ENCODE measurements around the gene DPP10.

DPP10 gene

GRCh38 chr2:115484983-115485382 is 1042.5 kb downstream of the DPP10 start:
- H3K27me3 ChIP-seq (ENCODE audit: control insufficient read depth in 5 of 5, insufficient read depth in 4 of 5, low read length in 5 of 5) = no peaks in the 10 kb centered on the region
- H3K9me3 ChIP-seq (ENCODE audit: control insufficient read depth in 5 of 5, low read length in 5 of 5) = no peaks in the 10 kb centered on the region
- no peak overlapping the region for H3K4me3 ChIP-seq (ENCODE audit: low read depth in 1 of 5, low read length in 5 of 5)
- no peak overlapping the region for H3K9ac ChIP-seq (ENCODE audit: low read length in 5 of 5)
- no peaks in the 10 kb centered on the region for H3K36me3 ChIP-seq (ENCODE audit: control insufficient read depth in 5 of 5, insufficient read depth in 5 of 5, low read length in 5 of 5)
- no peak overlapping the region for H3K27ac ChIP-seq (ENCODE audit: low read depth, low read length)
- no peaks in the 10 kb centered on the region for H3K4me1 ChIP-seq (ENCODE audit: control insufficient read depth in 5 of 5, insufficient read depth in 5 of 5, low read length in 5 of 5)

GRCh38 chr2:115491186-115491793 is 1048.8 kb downstream of the DPP10 start:
- Histone ChIP-seq H3K4me3 (ENCODE audit: low read depth in 1 of 5, low read length in 5 of 5) (no peak overlapping the region), H3K9ac (ENCODE audit: low read length in 5 of 5) (no peak overlapping the region), H3K36me3 (ENCODE audit: control insufficient read depth in 5 of 5, insufficient read depth in 5 of 5, low read length in 5 of 5) (no peaks in the 10 kb centered on the region), H3K4me1 (ENCODE audit: control insufficient read depth in 5 of 5, insufficient read depth in 5 of 5, low read length in 5 of 5) (no peaks in the 10 kb centered on the region), H3K27me3 (ENCODE audit: control insufficient read depth in 5 of 5, insufficient read depth in 4 of 5, low read length in 5 of 5) (no peaks in the 10 kb centered on the region), H3K27ac (ENCODE audit: low read depth, low read length) (no peak overlapping the region), H3K9me3 (ENCODE audit: control insufficient read depth in 5 of 5, low read length in 5 of 5) (peaks cover 0 to 5% (median 0%) of the 10 kb centered on the region in 5 donors)

- Histone ChIP-seq H3K36me3 (ENCODE audit: control insufficient read depth in 5 of 5, insufficient read depth in 5 of 5, low read length in 5 of 5) (no peaks in the 10 kb centered on the region), H3K4me3 (ENCODE audit: low read depth in 1 of 5, low read length in 5 of 5) (no peak overlapping the region), H3K9me3 (ENCODE audit: control insufficient read depth in 5 of 5, low read length in 5 of 5) (no peaks in the 10 kb centered on the region), H3K9ac (ENCODE audit: low read length in 5 of 5) (no peak overlapping the region), H3K4me1 (ENCODE audit: control insufficient read depth in 5 of 5, insufficient read depth in 5 of 5, low read length in 5 of 5) (no peaks in the 10 kb centered on the region), H3K27me3 (ENCODE audit: control insufficient read depth in 5 of 5, insufficient read depth in 4 of 5, low read length in 5 of 5) (no peaks in the 10 kb centered on the region), H3K27ac (ENCODE audit: low read depth, low read length) (no peak overlapping the region)
Observed at GRCh38 chr2:115505331-115505730, 1062.9 kb downstream of the DPP10 start.

- H3K27ac ChIP-seq (ENCODE audit: low read depth, low read length) = no peak overlapping the region
- H3K9me3 ChIP-seq (ENCODE audit: control insufficient read depth in 5 of 5, low read length in 5 of 5) = no peaks in the 10 kb centered on the region
- H3K4me3 ChIP-seq (ENCODE audit: low read depth in 1 of 5, low read length in 5 of 5) = no peak overlapping the region
- H3K27me3 ChIP-seq (ENCODE audit: control insufficient read depth in 5 of 5, insufficient read depth in 4 of 5, low read length in 5 of 5) = no peaks in the 10 kb centered on the region
- no peaks in the 10 kb centered on the region for H3K4me1 ChIP-seq (ENCODE audit: control insufficient read depth in 5 of 5, insufficient read depth in 5 of 5, low read length in 5 of 5)
- H3K9ac ChIP-seq (ENCODE audit: low read length in 5 of 5) = no peak overlapping the region
- no peaks in the 10 kb centered on the region for H3K36me3 ChIP-seq (ENCODE audit: control insufficient read depth in 5 of 5, insufficient read depth in 5 of 5, low read length in 5 of 5)
Observed at GRCh38 chr2:115520727-115521126, 1078.3 kb downstream of the DPP10 start.

- no peak overlapping the region for H3K27ac ChIP-seq (ENCODE audit: low read depth, low read length)
- H3K4me1 ChIP-seq (ENCODE audit: control insufficient read depth in 5 of 5, insufficient read depth in 5 of 5, low read length in 5 of 5) = no peaks in the 10 kb centered on the region
- no peak overlapping the region for H3K9ac ChIP-seq (ENCODE audit: low read length in 5 of 5)
- no peak overlapping the region for H3K4me3 ChIP-seq (ENCODE audit: low read depth in 1 of 5, low read length in 5 of 5)
- H3K36me3 ChIP-seq (ENCODE audit: control insufficient read depth in 5 of 5, insufficient read depth in 5 of 5, low read length in 5 of 5) = no peaks in the 10 kb centered on the region
- H3K27me3 ChIP-seq (ENCODE audit: control insufficient read depth in 5 of 5, insufficient read depth in 4 of 5, low read length in 5 of 5) = no peaks in the 10 kb centered on the region
- H3K9me3 ChIP-seq (ENCODE audit: control insufficient read depth in 5 of 5, low read length in 5 of 5) = no peaks in the 10 kb centered on the region
Observed at GRCh38 chr2:115524452-115524851, 1082.0 kb downstream of the DPP10 start.

- Histone ChIP-seq H3K27me3 (ENCODE audit: control insufficient read depth in 5 of 5, insufficient read depth in 4 of 5, low read length in 5 of 5) (no peaks in the 10 kb centered on the region), H3K36me3 (ENCODE audit: control insufficient read depth in 5 of 5, insufficient read depth in 5 of 5, low read length in 5 of 5) (no peaks in the 10 kb centered on the region), H3K4me1 (ENCODE audit: control insufficient read depth in 5 of 5, insufficient read depth in 5 of 5, low read length in 5 of 5) (no peaks in the 10 kb centered on the region), H3K9me3 (ENCODE audit: control insufficient read depth in 5 of 5, low read length in 5 of 5) (no peaks in the 10 kb centered on the region), H3K4me3 (ENCODE audit: low read depth in 1 of 5, low read length in 5 of 5) (no peak overlapping the region), H3K9ac (ENCODE audit: low read length in 5 of 5) (no peak overlapping the region), H3K27ac (ENCODE audit: low read depth, low read length) (no peak overlapping the region)
Observed at GRCh38 chr2:115529627-115530026, 1087.2 kb downstream of the DPP10 start.

- H3K36me3 ChIP-seq (ENCODE audit: control insufficient read depth in 5 of 5, insufficient read depth in 5 of 5, low read length in 5 of 5) = no peaks in the 10 kb centered on the region
- H3K9me3 ChIP-seq (ENCODE audit: control insufficient read depth in 5 of 5, low read length in 5 of 5) = no peaks in the 10 kb centered on the region
- no peaks in the 10 kb centered on the region for H3K4me1 ChIP-seq (ENCODE audit: control insufficient read depth in 5 of 5, insufficient read depth in 5 of 5, low read length in 5 of 5)
- no peaks in the 10 kb centered on the region for H3K27me3 ChIP-seq (ENCODE audit: control insufficient read depth in 5 of 5, insufficient read depth in 4 of 5, low read length in 5 of 5)
- no peak overlapping the region for H3K27ac ChIP-seq (ENCODE audit: low read depth, low read length)
- no peak overlapping the region for H3K4me3 ChIP-seq (ENCODE audit: low read depth in 1 of 5, low read length in 5 of 5)
- H3K9ac ChIP-seq (ENCODE audit: low read length in 5 of 5) = no peak overlapping the region
Observed at GRCh38 chr2:115533081-115533480, 1090.6 kb downstream of the DPP10 start.

GRCh38 chr2:115541814-115542213 is 1099.4 kb downstream of the DPP10 start:
- no peaks in the 10 kb centered on the region for H3K27me3 ChIP-seq (ENCODE audit: control insufficient read depth in 5 of 5, insufficient read depth in 4 of 5, low read length in 5 of 5)
- no peak overlapping the region for H3K4me3 ChIP-seq (ENCODE audit: low read depth in 1 of 5, low read length in 5 of 5)
- no peak overlapping the region for H3K27ac ChIP-seq (ENCODE audit: low read depth, low read length)
- H3K9me3 ChIP-seq (ENCODE audit: control insufficient read depth in 5 of 5, low read length in 5 of 5) = no peaks in the 10 kb centered on the region
- H3K9ac ChIP-seq (ENCODE audit: low read length in 5 of 5) = no peak overlapping the region
- H3K4me1 ChIP-seq (ENCODE audit: control insufficient read depth in 5 of 5, insufficient read depth in 5 of 5, low read length in 5 of 5) = no peaks in the 10 kb centered on the region
- H3K36me3 ChIP-seq (ENCODE audit: control insufficient read depth in 5 of 5, insufficient read depth in 5 of 5, low read length in 5 of 5) = no peaks in the 10 kb centered on the region

- Histone ChIP-seq H3K9me3 (ENCODE audit: control insufficient read depth in 5 of 5, low read length in 5 of 5) (no peaks in the 10 kb centered on the region), H3K27ac (ENCODE audit: low read depth, low read length) (no peak overlapping the region), H3K27me3 (ENCODE audit: control insufficient read depth in 5 of 5, insufficient read depth in 4 of 5, low read length in 5 of 5) (no peaks in the 10 kb centered on the region), H3K36me3 (ENCODE audit: control insufficient read depth in 5 of 5, insufficient read depth in 5 of 5, low read length in 5 of 5) (no peaks in the 10 kb centered on the region), H3K4me1 (ENCODE audit: control insufficient read depth in 5 of 5, insufficient read depth in 5 of 5, low read length in 5 of 5) (no peaks in the 10 kb centered on the region), H3K4me3 (ENCODE audit: low read depth in 1 of 5, low read length in 5 of 5) (no peak overlapping the region), H3K9ac (ENCODE audit: low read length in 5 of 5) (no peak overlapping the region)
Observed at GRCh38 chr2:115542331-115542730, 1099.9 kb downstream of the DPP10 start.

- Histone ChIP-seq H3K27me3 (ENCODE audit: control insufficient read depth in 5 of 5, insufficient read depth in 4 of 5, low read length in 5 of 5) (no peaks in the 10 kb centered on the region), H3K9me3 (ENCODE audit: control insufficient read depth in 5 of 5, low read length in 5 of 5) (no peaks in the 10 kb centered on the region), H3K9ac (ENCODE audit: low read length in 5 of 5) (no peak overlapping the region), H3K4me3 (ENCODE audit: low read depth in 1 of 5, low read length in 5 of 5) (no peak overlapping the region), H3K27ac (ENCODE audit: low read depth, low read length) (no peak overlapping the region), H3K4me1 (ENCODE audit: control insufficient read depth in 5 of 5, insufficient read depth in 5 of 5, low read length in 5 of 5) (no peaks in the 10 kb centered on the region), H3K36me3 (ENCODE audit: control insufficient read depth in 5 of 5, insufficient read depth in 5 of 5, low read length in 5 of 5) (no peaks in the 10 kb centered on the region)
Observed at GRCh38 chr2:115543024-115543423, 1100.6 kb downstream of the DPP10 start.

GRCh38 chr2:115543461-115543860 is 1101.0 kb downstream of the DPP10 start:
- Histone ChIP-seq H3K36me3 (ENCODE audit: control insufficient read depth in 5 of 5, insufficient read depth in 5 of 5, low read length in 5 of 5) (no peaks in the 10 kb centered on the region), H3K4me3 (ENCODE audit: low read depth in 1 of 5, low read length in 5 of 5) (no peak overlapping the region), H3K9me3 (ENCODE audit: control insufficient read depth in 5 of 5, low read length in 5 of 5) (no peaks in the 10 kb centered on the region), H3K27ac (ENCODE audit: low read depth, low read length) (no peak overlapping the region), H3K4me1 (ENCODE audit: control insufficient read depth in 5 of 5, insufficient read depth in 5 of 5, low read length in 5 of 5) (no peaks in the 10 kb centered on the region), H3K9ac (ENCODE audit: low read length in 5 of 5) (no peak overlapping the region), H3K27me3 (ENCODE audit: control insufficient read depth in 5 of 5, insufficient read depth in 4 of 5, low read length in 5 of 5) (no peaks in the 10 kb centered on the region)
